GM21786 (cell line): ENCODE results near the gene TMEM170A.

ENCODE experiments used
- ATAC-seq: cut with Tn5 transposase; IDR thresholded peaks from one replicate; pipeline ENCODE4 v1.9.1; 2021; ENCODE audit not compliant: unreplicated experiment

TMEM170A gene

GRCh38 chr16:75482434-75483205 lies 18.1 kb upstream of the TMEM170A start:
- no peak for ATAC-seq

- ATAC-seq, result no peak
Observed at GRCh38 chr16:75481475-75481874, 17.0 kb upstream of the TMEM170A start.

DNA sequence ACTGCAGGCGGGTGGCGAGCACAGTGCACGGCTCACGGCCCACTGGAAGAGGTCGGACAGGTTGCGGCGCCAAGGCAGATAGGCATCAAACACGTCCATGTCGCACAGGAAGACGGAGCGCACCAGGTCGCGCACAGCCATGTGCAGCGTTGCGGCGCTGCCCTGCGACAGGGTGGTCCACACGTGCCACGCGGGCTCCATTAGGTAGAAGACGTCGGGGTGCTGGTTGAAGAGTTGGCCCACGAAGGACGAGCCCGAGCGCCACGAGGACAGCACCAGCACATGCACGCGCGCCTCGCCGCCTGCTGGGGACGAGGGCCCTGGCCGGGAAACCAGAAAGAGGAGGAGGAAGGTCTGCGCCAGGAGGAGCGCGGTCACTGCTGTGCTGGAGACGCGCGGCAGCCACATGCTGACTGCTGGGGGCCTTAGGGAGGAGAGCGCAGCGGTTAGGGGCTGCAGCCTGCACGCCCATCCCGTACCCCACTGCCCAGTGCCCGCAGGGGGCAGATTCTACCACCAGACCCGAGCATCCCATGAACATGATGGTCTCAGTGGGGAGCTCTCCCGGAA lies 15.0 kb upstream of the TMEM170A start:
- ATAC-seq, result no peak

- no peak for ATAC-seq
Observed at GRCh38 chr16:75478480-75479345, 14.2 kb upstream of the TMEM170A start.

- ATAC-seq, result no peak
Observed at GRCh38 chr16:75477680-75478473, 13.4 kb upstream of the TMEM170A start.

DNA sequence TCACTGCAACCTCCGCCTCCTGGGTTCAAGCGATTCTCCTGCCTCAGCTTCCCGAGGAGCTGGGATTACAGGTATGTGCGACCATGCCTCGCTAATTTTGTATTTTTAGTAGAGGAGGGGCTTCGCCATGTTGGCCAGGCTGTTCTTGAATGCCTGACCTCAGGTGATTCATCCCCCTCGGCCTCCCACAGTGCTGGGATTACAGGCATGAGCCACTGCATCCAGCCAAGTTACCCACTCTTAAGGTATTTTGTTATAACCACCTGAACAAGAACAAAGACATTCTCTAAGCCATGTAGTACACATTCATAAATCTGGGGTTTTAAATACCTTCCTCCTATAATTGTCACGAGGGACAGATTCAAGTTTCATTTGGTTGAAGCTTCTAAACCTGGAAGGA lies 12.3 kb upstream of the TMEM170A start:
- no peak for ATAC-seq

GRCh38 chr16:75475420-75475847 lies 10.9 kb upstream of the TMEM170A start:
- no peak for ATAC-seq

DNA sequence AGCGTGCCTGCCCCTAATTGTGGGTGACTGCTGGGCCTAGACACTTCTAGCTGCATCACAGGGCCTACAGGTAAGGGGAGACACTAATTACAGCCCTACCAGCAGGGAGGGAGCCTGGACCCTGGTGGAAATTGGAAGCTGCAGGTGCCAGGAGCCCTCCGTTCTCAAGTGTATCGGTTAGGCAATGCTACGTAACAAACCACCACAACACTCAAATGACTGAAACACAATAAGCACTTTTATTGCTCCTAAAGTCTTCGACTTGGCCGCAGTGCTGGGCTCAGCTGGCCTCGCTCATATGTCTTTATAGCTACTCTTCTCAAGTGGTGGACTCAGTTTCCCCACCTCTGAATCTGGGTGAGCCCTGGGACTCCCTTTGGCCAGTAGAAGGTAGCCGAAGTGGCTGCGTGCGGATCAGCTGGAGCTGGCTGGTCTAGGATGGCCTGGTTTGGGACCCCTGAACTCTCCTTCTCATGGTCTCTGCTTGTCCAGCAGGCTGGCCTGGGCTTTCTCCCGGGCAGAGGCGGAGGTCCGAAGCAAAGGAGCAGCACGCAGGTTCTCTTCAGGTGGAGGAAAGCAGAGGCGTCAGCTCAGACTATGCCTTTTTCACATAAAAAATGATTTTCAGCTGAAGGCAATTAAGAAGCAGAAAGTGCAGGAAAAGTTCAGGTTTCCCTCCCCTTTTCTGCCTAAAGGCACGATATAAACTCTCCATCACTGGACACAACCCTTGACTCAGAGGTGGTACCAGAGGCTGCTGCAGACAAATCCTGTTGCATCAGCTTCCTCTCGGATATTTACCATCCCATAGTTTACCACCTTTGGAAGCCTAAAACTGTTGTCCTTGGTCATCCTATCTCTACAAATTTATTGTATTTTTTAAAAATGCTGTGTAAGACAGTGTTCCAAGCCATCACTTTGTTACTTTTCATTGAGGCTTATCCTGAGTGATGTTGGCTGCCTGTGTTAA lies 8.7 kb upstream of the TMEM170A start:
- ATAC-seq, result no peak

GRCh38 chr16:75471723-75472633 lies 7.5 kb upstream of the TMEM170A start:
- ATAC-seq, result peak; percentile 94

GRCh38 chr16:75466760-75467159 lies 2.3 kb upstream of the TMEM170A start:
- no peak for ATAC-seq

DNA sequence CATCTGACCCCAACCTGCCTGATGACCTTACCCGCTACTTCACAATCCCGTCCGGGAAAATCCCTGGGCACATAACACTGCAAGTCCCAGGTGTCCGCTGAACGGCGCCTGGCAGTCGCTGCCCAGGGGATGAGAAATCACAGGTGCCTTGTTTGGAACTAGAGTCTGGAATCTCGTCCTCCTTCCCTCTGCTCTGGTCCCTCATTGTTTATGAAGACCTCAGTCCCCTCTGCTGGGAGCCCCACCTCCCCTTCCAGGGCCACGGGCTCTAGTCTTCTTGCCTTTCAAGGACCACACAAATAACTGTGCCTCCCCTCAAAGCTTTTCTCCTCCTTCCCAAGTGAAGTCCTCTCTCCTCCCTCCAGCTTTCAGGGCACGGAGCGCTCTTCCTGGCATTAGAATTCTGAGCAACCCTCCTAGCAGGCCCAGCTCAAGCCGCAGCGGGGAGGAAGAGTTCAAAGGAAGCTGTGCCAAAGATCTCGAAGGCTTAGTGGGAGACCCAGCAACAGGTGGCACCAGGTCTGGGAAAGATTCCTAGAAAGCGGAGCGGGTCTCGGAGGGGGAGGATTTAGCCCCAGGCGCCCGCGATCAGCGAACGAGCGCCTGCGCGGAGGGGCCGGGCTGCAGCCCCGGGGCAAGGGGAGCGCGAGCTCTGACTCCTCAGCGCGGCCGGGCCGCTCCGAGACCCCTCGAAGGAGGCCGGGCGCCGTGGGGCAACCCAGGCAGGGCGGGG lies 934 bp downstream of the TMEM170A start:
- ATAC-seq, result peak; percentile 8

DNA sequence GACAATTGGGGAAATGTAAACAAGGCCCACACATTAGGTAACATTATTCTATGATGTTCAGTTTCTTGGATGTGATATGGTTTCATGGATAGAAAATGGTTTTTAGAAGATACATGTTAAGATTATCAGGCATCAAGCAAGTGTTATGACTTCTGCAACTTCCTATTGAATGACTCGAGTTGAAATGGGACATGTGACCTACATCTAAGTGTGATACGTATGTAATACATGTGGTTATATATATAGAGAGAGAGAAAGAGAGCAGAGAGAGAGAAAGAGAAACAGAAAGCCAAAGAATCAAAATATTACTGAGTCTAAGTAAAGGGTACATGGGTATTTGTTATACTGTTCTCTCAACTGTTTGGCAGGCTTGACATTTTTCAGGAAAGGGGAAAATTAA lies 1.7 kb downstream of the TMEM170A start:
- no peak for ATAC-seq

DNA sequence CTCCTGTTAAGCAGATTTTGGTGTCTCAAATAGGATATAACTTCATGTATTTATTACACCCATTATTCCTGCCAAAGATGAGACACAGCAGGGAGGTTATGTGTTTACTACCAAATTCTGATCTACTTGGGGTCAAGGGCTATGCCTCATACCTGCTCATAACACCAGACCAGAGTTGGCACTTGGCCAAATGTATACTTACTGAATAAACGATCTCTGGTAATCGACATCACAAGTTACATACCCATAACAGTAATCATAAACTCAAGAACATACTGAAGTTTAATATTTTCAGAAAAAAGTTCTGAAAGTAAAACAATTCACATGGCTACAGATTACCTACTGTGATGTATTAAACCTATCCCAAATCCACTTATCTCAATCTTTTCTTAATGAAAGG lies 2.9 kb downstream of the TMEM170A start:
- no peak for ATAC-seq

GRCh38 chr16:75460446-75460845 lies 4.0 kb downstream of the TMEM170A start:
- ATAC-seq, result no peak

DNA sequence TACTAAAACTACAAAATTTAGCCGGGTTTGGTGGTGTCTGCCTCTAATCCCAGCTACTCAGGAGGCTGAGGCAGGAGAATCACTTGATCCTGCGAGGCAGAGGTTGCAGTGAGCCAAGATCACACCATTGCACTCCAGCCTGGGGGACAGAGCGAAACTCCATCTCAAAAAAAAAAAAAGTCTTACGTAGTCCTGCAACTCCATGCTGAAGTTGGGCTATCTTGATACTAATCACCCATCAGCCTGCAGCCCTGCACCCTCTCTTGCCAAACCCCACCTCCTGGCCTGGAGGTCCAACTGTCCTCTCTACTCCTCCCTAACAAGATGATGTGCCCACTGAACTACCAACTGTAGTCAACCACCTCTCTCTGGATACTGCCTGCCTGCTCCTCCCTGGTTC lies 4.8 kb downstream of the TMEM170A start:
- no peak for ATAC-seq

- no peak for ATAC-seq
Observed at GRCh38 chr16:75458439-75458838, 6.0 kb downstream of the TMEM170A start.

- ATAC-seq, result no peak
Observed at GRCh38 chr16:75458029-75458428, 6.5 kb downstream of the TMEM170A start.

DNA sequence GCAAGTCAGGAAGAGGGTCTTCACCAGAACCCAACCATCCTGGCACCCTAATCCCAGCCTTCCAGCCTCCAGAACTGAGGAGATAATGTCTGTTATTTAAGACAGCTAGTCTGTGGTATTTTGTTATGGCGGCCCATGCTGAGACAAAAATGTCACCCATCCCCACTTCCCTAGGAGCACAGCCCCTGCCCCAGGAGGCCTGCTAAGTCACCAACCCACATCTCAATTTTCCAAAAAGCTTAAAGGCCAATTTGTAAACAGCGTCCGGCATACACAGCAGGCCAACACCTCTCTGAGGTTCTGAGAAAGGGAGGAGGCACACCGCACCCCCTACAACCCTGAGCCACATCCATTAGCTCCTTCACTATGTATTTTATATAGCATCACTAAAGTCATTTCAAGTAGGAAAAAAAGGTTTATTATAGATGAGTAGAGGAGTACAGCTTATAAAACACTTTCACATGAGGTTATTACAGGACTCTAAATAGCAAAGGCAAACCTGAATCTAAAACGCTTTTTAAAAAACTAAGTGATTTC lies 6.9 kb downstream of the TMEM170A start:
- ATAC-seq, result no peak
